ENCODE measurements around the gene ALX3. TPM values are rescaled to one million over a fixed set of nuclear protein-coding genes. Genes with fewer than 3 reads are reported as not detected.
A peak's percentile ranks its signal among the peaks of the same experiment; 100 is the strongest.

Gene ALX3
- polyA plus RNA-seq, result under 1 TPM in 1 of 4 donors, not detected in 3; 0.09 TPM
- long read RNA-seq, donor 1, result 0 reads
- long read RNA-seq, donor 2, result 0 reads
- long read RNA-seq, donor 3, result 0 reads
- long read RNA-seq, donor 4, result 0 reads
- long read RNA-seq, donor 5, result 0 reads
- long read RNA-seq, donor 6, result 0 reads
- long read RNA-seq, donor 7, result 0 reads
- long read RNA-seq, donor 8, result 0 reads
- long read RNA-seq, donor 9, result 0 reads
- long read RNA-seq, donor 10, result 0 reads

DNA sequence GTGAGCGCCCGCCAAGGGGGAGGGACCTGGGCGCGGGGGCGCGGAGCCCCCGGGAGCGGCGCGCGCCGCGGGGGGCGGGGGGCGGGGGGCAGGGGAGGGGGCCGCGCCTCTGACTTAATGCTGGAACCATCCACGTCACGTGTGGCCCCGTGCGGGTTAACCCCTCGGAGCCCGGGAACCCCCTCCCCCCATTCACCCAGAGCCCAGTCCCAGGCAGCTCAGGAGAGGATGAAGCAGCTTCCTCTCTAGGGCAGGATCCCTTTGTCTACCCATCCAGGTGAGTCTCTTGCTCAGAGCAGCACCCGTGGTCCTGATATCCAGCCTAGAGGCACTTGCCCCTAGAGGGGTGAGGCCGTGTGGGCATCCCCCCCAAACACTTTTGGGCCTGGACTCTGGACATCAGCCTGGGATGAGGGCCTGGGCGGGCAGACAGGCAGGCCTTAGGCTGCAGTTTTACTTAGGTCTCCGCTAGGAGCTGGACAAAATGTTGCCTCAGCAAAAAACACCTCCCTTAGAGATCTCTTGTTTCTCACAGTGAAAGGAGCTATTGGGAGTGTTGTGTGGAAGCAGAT, at the start of gene ALX3:
TSS of gene ALX3 (minus strand) at position 2 of the 572 bp plus-strand sequence. CDS start 60 bp downstream, outside the sequence.
- Histone ChIP-seq H3K4me1 (ENCODE audit: control insufficient read depth in 3 of 3, insufficient read depth in 2 of 3, low read depth in 1 of 3, low read length in 2 of 3) (peaks cover 0 to 3% (median 0%) of the 10 kb centered on the region in 3 donors), H3K27me3 (ENCODE audit: control insufficient read depth in 3 of 3, insufficient read depth in 3 of 3, low read length in 3 of 3) (peaks cover 13 to 82% (median 53%) of the 10 kb centered on the region in 3 donors), H3K4me3 (ENCODE audit: low read depth in 1 of 3, low read length in 3 of 3) (peak within 1 kb of the TSS in 1 of 3 donors; percentile 29), H3K27ac (ENCODE audit: low read depth in 1 of 3, low read length in 2 of 3) (no peak within 1 kb of the TSS), H3K36me3 (ENCODE audit: control insufficient read depth in 3 of 3, insufficient read depth in 2 of 3, low read depth in 1 of 3, low read length in 3 of 3) (no peaks in the 10 kb centered on the region), H3K9me3 (ENCODE audit: control insufficient read depth in 2 of 2, insufficient read depth in 1 of 2, low read depth in 1 of 2, low read length in 1 of 2) (no peaks in the 10 kb centered on the region)
- DNase-seq, result no peak
- WGBS, 3 donors, result 12 to 25% (median 13%) methylated on average over 11 to 27 of the region's 27 CpGs
- no peak for FAIRE-seq

DNA sequence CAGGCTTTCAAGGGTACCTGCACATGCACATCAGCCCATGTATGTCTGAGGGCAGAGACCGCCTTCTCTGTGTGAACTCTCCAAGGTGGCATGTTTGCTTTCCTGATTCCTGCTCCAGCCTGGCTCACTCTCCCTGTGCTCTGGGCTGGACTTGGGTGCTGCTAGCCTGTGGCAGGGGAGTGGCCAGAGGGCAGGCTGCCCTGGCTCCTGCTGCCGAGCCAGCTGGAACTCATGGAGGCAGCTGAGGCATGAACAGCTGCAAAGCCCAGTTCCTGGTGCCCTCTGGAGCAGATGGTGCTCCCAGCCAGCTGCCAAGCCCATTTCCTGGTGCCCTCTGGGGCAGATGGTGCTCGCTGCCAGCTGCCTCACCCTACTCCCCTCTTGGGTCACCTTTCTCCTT, 49.4 kb upstream of the ALX3 start:
- DNase-seq (peak in 1 of 2 donors; percentile 45), FAIRE-seq (no peak)
- H3K36me3 ChIP-seq (ENCODE audit: control insufficient read depth in 3 of 3, insufficient read depth in 2 of 3, low read depth in 1 of 3, low read length in 3 of 3), result no peaks in the 10 kb centered on the region
- peaks cover 0 to 3% of the 10 kb centered on the region in 2 donors for H3K9me3 ChIP-seq (ENCODE audit: control insufficient read depth in 2 of 2, insufficient read depth in 1 of 2, low read depth in 1 of 2, low read length in 1 of 2)
- H3K27me3 ChIP-seq (ENCODE audit: control insufficient read depth in 3 of 3, insufficient read depth in 3 of 3, low read length in 3 of 3), result peaks cover 0 to 16% (median 3%) of the 10 kb centered on the region in 3 donors
- H3K27ac ChIP-seq (ENCODE audit: low read depth in 1 of 3, low read length in 2 of 3), result no peak overlapping the region
- H3K4me1 ChIP-seq (ENCODE audit: control insufficient read depth in 3 of 3, insufficient read depth in 2 of 3, low read depth in 1 of 3, low read length in 2 of 3), result no peaks in the 10 kb centered on the region
- H3K4me3 ChIP-seq (ENCODE audit: low read depth in 1 of 3, low read length in 3 of 3), result no peak overlapping the region
- 38 to 75% (median 58%) methylated on average over 2 to 3 of the region's 3 CpGs for WGBS, 3 donors

DNA sequence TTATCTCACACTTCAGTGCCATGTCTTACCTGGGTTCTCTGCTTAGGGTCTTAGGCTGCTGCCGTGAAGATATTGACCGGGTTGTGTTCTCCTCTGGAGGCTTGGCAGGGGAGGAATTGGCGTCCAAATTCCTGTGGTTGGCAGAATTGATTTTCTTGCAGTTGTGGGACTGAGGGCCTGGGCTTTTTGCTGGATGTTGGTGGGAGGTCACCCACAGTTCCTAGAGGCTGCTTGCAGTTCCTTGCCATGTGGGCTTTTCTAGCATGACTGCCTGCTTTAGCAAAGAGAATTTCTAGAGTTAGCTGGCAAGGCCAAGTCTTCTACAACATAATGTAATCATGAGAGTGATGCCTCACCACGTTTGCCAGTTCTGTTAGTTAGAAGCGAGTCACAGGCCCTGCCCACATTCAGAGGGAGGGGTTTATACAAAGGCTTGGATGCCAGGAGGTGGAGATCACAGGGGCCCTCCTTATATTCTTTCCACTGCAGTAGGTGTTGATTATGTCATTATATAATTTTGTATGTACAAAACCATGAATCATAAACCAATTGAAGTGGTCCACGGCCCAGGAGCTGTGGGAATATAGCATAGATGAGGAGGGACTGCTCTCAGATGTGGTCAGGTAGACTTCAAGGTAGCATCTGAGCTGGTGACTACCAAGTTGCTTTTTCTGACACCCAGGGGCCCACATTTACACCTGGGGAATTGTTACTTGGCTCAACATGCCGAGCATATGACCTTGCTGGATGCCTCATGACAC, 48.3 kb upstream of the ALX3 start:
- FAIRE-seq, result no peak
- no peak overlapping the region for H3K27ac ChIP-seq (ENCODE audit: low read depth in 1 of 3, low read length in 2 of 3)
- no peak for DNase-seq
- H3K36me3 ChIP-seq (ENCODE audit: control insufficient read depth in 3 of 3, insufficient read depth in 2 of 3, low read depth in 1 of 3, low read length in 3 of 3), result no peaks in the 10 kb centered on the region
- H3K4me3 ChIP-seq (ENCODE audit: low read depth in 1 of 3, low read length in 3 of 3), result no peak overlapping the region
- H3K27me3 ChIP-seq (ENCODE audit: control insufficient read depth in 3 of 3, insufficient read depth in 3 of 3, low read length in 3 of 3), result peaks cover 0 to 25% (median 5%) of the 10 kb centered on the region in 3 donors
- no peaks in the 10 kb centered on the region for H3K4me1 ChIP-seq (ENCODE audit: control insufficient read depth in 3 of 3, insufficient read depth in 2 of 3, low read depth in 1 of 3, low read length in 2 of 3)
- WGBS, 3 donors, result 56 to 63% (median 56%) methylated on average over 7 of the region's 7 CpGs
- peaks cover 0 to 3% of the 10 kb centered on the region in 2 donors for H3K9me3 ChIP-seq (ENCODE audit: control insufficient read depth in 2 of 2, insufficient read depth in 1 of 2, low read depth in 1 of 2, low read length in 1 of 2)

DNA sequence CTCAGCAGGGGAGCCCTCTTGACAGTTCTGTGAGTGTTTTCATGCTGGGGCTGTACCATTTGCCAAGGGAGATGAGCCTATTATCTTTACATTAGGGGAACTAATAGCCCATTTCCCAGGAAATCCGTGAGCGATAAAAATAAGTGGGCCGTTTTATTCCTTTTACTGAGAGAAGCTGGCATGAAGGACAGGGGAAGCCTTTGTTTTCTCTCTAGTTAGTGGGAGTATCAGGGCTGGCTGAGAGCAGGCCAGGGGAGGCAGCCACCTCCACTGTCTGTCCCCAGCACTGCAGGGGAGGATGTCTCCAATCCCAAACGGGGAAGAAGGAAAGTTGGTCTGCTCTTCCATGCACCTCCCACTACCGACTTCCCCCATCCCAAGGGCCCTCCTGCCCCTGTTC, 44.3 kb upstream of the ALX3 start:
- Histone ChIP-seq H3K4me3 (ENCODE audit: low read depth in 1 of 3, low read length in 3 of 3) (no peak overlapping the region), H3K9me3 (ENCODE audit: control insufficient read depth in 2 of 2, insufficient read depth in 1 of 2, low read depth in 1 of 2, low read length in 1 of 2) (no peaks in the 10 kb centered on the region), H3K4me1 (ENCODE audit: control insufficient read depth in 3 of 3, insufficient read depth in 2 of 3, low read depth in 1 of 3, low read length in 2 of 3) (no peaks in the 10 kb centered on the region), H3K36me3 (ENCODE audit: control insufficient read depth in 3 of 3, insufficient read depth in 2 of 3, low read depth in 1 of 3, low read length in 3 of 3) (no peaks in the 10 kb centered on the region), H3K27me3 (ENCODE audit: control insufficient read depth in 3 of 3, insufficient read depth in 3 of 3, low read length in 3 of 3) (peaks cover 0 to 30% (median 5%) of the 10 kb centered on the region in 3 donors), H3K27ac (ENCODE audit: low read depth in 1 of 3, low read length in 2 of 3) (no peak overlapping the region)
- FAIRE-seq (no peak), DNase-seq (no peak)
- WGBS, 3 donors, result 56 to 78% (median 73%) methylated on average over 5 of the region's 5 CpGs

DNA sequence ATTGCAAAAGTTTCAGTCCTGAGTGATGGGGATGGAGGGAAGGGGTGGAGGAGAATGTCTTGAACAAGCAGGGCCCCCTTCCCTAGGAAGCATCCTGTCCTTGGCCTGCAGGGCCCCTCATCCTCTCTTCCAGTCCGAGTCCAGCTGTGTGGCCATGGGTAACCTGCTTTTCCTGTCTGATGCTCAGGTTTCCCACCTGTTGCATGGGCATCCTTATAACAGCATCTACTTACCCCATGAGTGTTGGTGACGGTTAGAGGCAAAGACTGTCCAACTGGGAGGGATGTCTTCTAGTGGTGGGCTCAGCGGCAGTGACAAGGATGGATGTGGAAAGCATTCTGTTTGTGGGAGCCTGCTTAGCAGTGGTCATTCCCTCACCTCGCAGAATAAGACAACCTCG, 43.7 kb upstream of the ALX3 start:
- Histone ChIP-seq H3K4me3 (ENCODE audit: low read depth in 1 of 3, low read length in 3 of 3) (no peak overlapping the region), H3K9me3 (ENCODE audit: control insufficient read depth in 2 of 2, insufficient read depth in 1 of 2, low read depth in 1 of 2, low read length in 1 of 2) (no peaks in the 10 kb centered on the region), H3K27me3 (ENCODE audit: control insufficient read depth in 3 of 3, insufficient read depth in 3 of 3, low read length in 3 of 3) (peaks cover 0 to 35% (median 5%) of the 10 kb centered on the region in 3 donors), H3K36me3 (ENCODE audit: control insufficient read depth in 3 of 3, insufficient read depth in 2 of 3, low read depth in 1 of 3, low read length in 3 of 3) (no peaks in the 10 kb centered on the region), H3K27ac (ENCODE audit: low read depth in 1 of 3, low read length in 2 of 3) (no peak overlapping the region), H3K4me1 (ENCODE audit: control insufficient read depth in 3 of 3, insufficient read depth in 2 of 3, low read depth in 1 of 3, low read length in 2 of 3) (no peaks in the 10 kb centered on the region)
- WGBS, 3 donors, result 77 to 88% (median 83%) methylated on average over 5 of the region's 5 CpGs
- DNase-seq (no peak), FAIRE-seq (no peak)

DNA sequence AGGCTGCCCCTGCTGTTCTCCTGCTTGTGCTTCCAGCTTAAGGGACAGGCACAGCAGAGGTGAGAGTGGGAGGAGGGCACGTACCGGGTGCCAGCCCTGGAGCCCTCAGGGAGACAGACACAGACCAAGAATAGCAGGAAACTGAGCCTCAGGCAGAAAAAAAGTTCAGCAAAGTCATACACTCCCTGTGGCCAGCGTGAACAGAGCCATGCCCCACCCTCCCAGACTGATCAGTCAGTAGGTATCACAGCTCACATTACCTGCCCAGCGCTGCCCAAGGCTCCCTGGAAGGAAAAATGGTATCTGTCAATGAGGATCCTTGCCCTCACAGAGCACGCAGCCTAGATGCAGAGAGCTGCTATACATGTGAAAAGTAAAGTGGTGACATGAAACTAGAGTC, 43.1 kb upstream of the ALX3 start:
- FAIRE-seq (no peak), DNase-seq (no peak)
- H3K27me3 ChIP-seq (ENCODE audit: control insufficient read depth in 3 of 3, insufficient read depth in 3 of 3, low read length in 3 of 3), result peaks cover 0 to 36% (median 5%) of the 10 kb centered on the region in 3 donors
- H3K4me1 ChIP-seq (ENCODE audit: control insufficient read depth in 3 of 3, insufficient read depth in 2 of 3, low read depth in 1 of 3, low read length in 2 of 3), result no peaks in the 10 kb centered on the region
- no peaks in the 10 kb centered on the region for H3K9me3 ChIP-seq (ENCODE audit: control insufficient read depth in 2 of 2, insufficient read depth in 1 of 2, low read depth in 1 of 2, low read length in 1 of 2)
- H3K4me3 ChIP-seq (ENCODE audit: low read depth in 1 of 3, low read length in 3 of 3), result no peak overlapping the region
- H3K36me3 ChIP-seq (ENCODE audit: control insufficient read depth in 3 of 3, insufficient read depth in 2 of 3, low read depth in 1 of 3, low read length in 3 of 3), result no peaks in the 10 kb centered on the region
- 64 to 67% (median 65%) methylated on average over 5 of the region's 5 CpGs for WGBS, 3 donors
- no peak overlapping the region for H3K27ac ChIP-seq (ENCODE audit: low read depth in 1 of 3, low read length in 2 of 3)

DNA sequence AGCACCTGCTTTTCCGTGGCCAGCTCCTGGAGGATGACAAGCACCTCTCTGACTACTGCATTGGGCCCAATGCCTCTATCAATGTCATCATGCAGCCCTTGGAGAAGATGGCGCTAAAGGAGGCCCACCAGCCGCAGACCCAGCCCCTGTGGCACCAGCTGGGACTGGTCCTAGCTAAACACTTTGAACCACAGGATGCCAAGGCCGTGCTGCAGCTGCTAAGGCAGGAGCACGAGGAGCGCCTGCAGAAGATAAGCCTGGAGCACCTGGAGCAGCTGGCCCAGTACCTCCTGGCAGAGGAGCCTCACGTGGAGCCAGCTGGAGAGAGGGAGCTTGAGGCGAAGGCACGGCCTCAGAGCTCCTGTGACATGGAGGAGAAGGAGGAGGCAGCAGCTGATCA, 42.2 kb upstream of the ALX3 start:
- no peak overlapping the region for H3K27ac ChIP-seq (ENCODE audit: low read depth in 1 of 3, low read length in 2 of 3)
- FAIRE-seq (no peak), DNase-seq (no peak)
- peaks cover 0 to 36% (median 5%) of the 10 kb centered on the region in 3 donors for H3K27me3 ChIP-seq (ENCODE audit: control insufficient read depth in 3 of 3, insufficient read depth in 3 of 3, low read length in 3 of 3)
- WGBS, 3 donors, result 20 to 51% (median 29%) methylated on average over 7 to 9 of the region's 9 CpGs
- H3K4me1 ChIP-seq (ENCODE audit: control insufficient read depth in 3 of 3, insufficient read depth in 2 of 3, low read depth in 1 of 3, low read length in 2 of 3), result no peaks in the 10 kb centered on the region
- H3K36me3 ChIP-seq (ENCODE audit: control insufficient read depth in 3 of 3, insufficient read depth in 2 of 3, low read depth in 1 of 3, low read length in 3 of 3), result no peaks in the 10 kb centered on the region
- no peak overlapping the region for H3K4me3 ChIP-seq (ENCODE audit: low read depth in 1 of 3, low read length in 3 of 3)
- H3K9me3 ChIP-seq (ENCODE audit: control insufficient read depth in 2 of 2, insufficient read depth in 1 of 2, low read depth in 1 of 2, low read length in 1 of 2), result no peaks in the 10 kb centered on the region

DNA sequence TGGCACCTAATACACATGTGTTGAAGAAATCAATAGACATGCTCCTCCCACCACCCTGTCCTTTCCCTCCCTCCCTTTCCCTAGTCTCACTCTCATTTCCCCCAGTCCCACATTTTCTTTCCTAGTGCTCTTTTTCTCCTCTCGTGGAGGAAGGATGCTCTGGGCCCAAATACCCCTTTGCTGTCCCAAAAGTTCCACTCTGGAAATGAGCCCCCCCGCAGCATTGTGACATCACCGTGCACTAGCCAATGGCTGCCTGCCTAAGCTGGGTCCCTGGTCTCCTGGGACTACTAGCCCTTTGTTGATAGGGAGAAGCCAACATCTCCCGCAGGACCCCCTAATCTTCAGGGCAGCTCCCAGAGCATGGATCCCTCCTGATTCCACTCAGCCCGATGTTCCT, 41.7 kb upstream of the ALX3 start, which contains the start of gene UBL4B:
TSS of gene UBL4B (plus strand) at position 301 of the 400 bp plus-strand sequence. CDS start at position 393, 92 bp downstream.
- Histone ChIP-seq H3K4me3 (ENCODE audit: low read depth in 1 of 3, low read length in 3 of 3) (no peak within 1 kb of the TSS), H3K27me3 (ENCODE audit: control insufficient read depth in 3 of 3, insufficient read depth in 3 of 3, low read length in 3 of 3) (peaks cover 0 to 36% (median 5%) of the 10 kb centered on the region in 3 donors), H3K36me3 (ENCODE audit: control insufficient read depth in 3 of 3, insufficient read depth in 2 of 3, low read depth in 1 of 3, low read length in 3 of 3) (no peaks in the 10 kb centered on the region), H3K9me3 (ENCODE audit: control insufficient read depth in 2 of 2, insufficient read depth in 1 of 2, low read depth in 1 of 2, low read length in 1 of 2) (no peaks in the 10 kb centered on the region), H3K4me1 (ENCODE audit: control insufficient read depth in 3 of 3, insufficient read depth in 2 of 3, low read depth in 1 of 3, low read length in 2 of 3) (no peaks in the 10 kb centered on the region), H3K27ac (ENCODE audit: low read depth in 1 of 3, low read length in 2 of 3) (no peak within 1 kb of the TSS)
- FAIRE-seq (no peak), DNase-seq (no peak)
- 80 to 84% (median 82%) methylated on average over 5 of the region's 5 CpGs for whole genome bisulfite sequencing, 3 donors
